GM19324 (cell line): ENCODE data around the gene DPH2.

Experiments used
- ATAC-seq: cut with Tn5 transposase; IDR thresholded peaks from one replicate; pipeline ENCODE4 v1.9.1; 2021; ENCODE audit warnings: mild to moderate bottlenecking, moderate library complexity; ENCODE audit not compliant: unreplicated experiment, low FRiP score

DPH2 gene

DNA sequence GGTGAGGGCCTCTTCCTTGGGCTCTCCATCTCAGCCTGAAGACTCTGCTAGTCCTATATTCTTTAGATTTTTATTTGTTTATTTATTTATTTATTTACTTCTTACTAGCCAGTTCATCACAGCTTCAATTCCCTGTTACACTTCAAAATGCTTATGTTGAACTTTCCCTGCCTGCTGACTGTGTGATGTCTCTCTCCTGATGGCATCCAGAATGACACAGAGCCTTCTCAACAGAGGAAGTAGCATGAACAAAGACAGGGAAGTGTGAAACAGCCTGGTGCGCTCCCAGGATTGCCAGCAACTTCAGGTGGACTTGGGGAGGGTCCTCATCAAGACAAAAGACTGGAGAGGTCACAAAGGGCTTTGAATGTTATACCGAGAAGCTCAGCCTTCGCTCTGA, 27.4 kb upstream of the DPH2 start:
- no peak for ATAC-seq

DNA sequence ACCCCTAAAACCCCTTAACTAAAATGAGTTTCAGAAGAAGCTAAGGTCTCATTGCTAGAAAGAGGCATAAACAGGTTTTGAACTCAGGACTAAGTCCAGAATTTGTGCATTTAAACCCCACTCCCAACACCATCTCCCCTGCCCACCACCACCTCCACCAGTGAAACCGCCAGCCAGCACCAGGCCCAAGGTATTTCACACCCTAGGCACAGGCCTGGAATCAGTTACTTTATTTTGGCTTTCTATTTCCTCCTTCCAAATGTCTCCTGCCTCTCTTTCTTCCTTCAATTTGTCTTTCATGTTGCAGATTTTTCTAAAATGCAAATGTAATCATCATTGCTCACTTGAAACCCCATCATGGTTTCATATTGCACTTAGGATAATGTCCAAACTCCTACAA, 24.9 kb upstream of the DPH2 start:
- ATAC-seq, result no peak

DNA sequence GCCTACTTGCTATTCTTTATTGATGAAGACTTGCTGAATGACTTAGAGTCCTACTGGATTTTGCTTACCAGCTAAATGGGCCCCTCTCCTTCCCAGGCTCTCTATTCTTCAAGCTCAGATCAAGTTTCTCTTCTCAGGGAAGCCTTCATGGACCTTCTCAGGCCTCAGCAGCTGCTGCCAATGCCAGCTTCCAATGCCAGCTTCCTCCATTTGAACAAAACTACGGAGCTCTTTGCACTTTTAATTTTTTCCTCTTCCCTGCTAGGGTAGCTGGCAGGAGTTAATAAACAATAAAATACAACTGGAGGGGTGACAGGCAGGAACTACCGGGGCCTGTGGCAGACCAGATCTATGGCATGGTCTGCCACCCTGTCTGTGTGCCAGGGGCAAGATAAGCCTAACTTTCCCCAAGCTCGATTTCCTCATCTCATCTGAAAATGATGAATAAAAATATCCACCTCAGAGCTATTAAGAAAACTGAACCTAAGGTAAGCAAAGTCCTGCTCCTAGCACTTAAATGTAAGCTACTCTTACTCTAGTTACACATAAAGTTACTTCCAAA, 24.1 kb upstream of the DPH2 start:
- ATAC-seq, result no peak

DNA sequence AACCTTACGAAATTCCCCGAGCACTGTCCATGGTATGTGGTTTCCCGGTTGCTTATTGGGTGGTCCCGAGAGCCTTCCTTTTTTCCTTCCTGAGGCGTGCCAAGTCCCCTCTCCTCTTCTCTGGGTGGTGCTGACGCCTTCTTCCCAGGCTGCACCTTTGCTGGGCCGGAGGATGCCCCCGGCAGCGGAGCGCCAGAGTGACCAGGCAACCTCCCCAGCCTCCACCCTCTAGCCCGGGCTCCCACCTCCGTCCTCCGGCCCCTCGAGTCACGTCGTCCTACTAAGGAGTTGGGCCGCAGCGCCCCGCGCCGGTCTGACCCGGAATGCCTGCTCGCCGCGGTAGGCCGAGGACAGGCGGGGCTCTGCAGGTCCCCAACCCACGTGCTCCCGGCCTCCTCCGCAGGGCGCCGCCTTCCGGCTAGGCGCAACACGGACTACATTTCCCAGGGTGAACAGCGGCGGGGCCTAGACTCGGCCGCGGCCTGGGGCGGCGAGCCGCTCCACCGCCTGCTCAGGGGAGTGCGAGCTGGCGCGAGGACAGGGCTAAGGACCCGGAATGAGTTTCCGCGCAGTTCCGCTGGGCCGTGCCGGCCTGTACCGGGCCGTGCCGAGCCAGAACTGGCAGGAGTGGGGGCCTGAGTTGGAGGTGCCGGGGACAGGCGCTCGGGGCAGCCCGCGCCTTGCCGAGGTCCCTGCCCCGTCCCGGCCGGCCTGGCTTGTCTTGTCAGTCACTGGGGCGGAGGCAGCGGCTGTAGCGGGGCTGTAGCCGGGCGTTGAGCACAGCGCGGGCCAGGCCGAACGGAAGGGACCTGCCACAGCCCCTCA, 23.4 kb upstream of the DPH2 start, which contains the start of gene IPO13:
TSS of gene IPO13 (plus strand) at position 715 of the 825 bp plus-strand sequence. CDS start 651 bp downstream, outside the sequence.
- ATAC-seq, result peak; percentile 94

DNA sequence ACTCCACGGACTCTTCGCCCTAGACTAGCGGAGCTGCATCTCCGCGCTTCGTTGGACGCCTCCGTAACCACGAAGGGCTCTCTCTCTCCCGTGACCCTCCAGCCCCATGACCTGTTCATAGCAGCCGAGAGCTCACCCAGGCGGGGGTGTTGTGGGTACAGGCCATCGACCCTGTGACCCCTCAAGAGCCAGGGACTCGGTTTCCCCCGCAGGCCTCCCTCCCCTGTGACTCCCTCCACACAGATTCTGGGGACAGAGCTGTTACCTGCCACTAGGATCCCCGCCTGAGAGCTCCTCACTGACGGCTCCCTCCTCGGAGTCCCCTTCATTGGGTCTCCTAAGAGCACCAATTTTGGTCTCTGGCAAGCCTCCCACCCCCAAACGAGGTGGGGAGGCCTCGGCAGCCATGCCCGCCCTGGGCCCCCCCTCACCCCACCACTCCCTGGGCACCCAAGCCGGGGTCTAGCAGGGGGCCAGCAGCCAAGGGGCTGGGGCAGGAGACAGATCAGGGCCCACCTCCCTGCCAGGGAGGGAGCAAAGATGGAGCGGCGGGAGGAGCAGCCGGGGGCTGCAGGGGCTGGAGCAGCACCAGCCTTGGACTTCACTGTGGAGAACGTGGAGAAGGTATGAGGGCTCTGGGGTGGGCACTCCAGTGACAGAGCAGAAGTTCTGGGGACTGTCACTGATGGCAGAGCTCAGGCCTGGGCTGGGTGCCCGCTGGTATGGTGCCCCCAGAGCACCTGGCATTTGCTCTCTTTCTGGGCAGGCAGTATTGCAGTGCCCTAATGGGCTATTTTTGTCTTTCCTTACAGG, 22.5 kb upstream of the DPH2 start:
- no peak for ATAC-seq

DNA sequence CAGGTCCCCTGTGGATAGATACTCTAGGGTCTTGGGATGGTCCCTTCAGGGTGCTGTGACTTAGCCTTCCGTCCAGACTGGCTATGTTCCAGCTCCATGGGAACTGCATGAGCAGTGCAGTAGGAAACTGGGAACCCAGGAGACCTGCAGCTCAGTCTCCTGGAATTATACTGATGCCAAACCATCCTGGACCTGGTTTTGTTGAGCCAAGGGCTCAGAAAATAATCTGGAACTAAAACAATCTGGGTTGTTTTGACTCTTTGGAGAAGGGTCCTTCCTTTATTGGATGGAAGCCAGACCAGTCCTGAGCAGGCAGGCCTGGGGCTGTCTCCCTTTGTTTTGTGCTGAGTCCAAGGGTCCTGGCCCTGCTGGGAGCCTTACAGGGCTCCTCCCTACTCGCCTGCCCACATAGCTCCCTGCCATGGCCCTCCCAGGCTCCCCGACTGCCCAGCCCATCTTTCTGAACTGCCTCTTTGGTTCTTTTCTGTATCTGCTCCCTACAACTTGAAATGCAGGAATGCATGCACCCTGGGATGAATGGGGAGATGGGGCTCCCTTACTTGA, 21.9 kb upstream of the DPH2 start:
- ATAC-seq, result no peak

DNA sequence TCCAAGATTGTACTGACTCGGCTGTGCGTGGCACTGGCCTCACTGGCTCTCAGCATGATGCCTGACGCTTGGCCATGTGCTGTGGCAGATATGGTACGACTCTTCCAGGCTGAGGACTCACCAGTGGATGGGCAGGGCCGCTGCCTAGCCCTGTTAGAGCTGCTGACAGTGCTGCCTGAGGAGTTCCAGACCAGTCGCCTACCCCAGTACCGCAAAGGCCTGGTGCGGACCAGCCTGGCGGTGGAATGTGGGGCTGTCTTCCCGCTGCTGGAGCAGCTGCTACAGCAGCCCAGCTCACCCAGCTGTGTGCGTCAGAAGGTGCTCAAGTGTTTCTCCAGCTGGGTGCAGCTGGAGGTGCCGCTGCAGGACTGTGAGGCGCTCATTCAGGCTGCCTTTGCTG, 20.1 kb upstream of the DPH2 start:
- ATAC-seq, result no peak

DNA sequence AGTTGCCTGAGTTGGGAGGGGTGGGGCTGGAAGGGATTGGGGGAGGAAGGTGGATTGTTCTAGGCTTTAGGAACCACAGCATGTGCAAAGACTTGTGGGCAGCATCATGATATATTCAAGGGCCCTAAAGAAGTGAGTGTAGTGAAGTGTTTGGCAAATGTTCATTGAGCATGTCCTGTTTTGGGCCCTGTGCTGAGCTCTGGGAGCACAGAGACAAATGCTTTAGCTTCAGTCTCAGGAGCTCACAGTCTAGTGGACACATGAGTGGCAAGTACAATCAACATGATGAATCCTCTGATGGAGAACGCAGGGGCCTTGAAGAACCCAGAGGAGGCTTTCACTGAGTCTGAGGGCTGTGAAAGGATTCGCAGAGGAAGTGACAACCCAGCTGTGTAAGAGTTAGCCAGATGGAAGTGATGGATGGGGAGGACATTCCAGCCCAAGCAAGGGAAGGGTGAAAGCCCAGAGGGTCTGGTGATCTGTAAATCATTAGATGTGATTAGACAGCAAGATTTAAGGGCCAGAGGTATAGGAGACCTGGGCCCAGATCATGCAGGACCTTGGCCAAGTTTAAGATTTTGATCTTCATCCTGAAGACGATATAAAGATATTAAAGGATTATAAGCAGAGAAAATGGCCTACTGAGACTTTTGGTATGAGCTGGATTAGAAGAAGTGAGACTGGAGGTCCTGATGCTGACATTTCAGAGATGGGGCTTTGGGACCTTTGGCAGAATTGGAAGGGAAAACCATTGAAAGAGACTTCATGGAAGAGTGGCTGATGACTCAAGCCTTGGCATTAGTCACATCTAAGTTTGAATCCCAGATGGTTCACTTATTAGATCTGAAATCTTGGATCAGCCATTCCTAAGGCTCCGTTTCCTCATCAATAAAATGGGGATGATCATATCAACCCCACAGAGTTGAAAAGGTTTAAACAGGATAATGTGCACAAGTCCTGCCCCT, 18.5 kb upstream of the DPH2 start:
- ATAC-seq, result no peak

DNA sequence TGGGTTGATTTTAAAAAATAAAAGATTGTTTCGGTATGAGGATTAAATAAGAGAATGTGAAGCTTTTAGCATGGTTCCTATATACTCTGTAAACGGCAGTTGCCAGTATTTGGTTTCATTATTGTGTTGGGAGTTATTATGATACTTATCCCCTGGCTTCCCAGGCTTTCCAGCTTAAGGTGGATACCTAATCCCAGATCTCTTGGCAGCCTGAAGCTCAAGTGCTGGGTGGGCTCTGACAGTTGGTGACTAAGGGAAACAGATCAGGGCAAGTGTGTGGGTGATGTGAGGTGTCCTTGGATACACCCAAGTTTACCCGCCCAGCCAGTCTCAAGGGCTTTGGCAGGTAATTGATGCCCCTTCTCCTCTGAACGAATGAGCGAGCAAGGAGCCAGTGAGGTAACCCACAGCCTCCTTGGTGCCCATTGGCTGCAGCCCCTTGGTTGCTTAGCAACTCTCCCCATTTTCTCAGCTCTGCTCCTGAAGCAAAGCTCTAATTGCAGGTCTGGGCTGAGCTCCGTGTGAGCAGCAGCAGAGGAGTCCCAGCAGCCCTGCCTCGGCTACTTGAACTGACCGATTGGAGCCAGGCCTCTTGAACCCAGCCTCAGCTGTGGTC, 17.0 kb upstream of the DPH2 start:
- ATAC-seq, result no peak

DNA sequence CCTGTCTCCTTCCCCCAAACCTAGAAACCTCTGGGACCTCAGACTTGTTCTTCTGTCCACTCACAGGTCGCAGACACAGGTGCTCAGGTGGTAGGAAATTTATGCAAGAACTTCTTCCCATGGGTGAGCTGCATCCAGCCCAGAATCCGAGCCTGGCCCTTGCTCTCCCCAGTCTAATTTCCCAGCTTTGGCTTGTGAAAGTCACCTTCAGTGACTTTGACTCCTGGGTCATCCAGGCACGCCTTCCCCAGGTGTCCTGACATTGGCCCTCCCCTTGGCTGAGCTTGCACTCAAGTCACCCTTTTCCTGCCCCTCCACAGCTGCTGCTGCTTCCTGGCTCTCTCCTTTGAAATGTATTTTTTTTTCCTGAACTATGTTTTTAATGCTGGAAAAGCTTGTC, 16.4 kb upstream of the DPH2 start:
- no peak for ATAC-seq

DNA sequence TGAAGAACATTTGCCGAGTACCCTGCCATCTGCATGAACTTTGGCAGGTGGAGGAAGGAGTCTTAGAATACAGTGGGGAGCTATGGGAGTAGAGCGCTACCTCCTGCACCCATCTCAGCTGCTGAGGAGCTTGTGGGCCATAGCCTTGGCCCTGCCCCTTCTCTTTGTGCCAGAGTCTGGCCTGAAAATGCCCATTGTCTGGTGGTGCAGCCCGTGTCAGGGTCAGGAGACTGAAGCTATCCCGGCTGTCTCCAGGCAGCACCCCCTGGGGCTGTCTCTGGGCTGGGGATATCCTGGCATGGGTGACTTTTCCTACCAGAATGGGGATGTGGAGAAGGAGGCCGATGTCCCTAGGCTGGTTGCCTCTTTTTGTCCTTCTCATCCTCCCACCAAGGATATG, 15.8 kb upstream of the DPH2 start:
- ATAC-seq, result no peak

DNA sequence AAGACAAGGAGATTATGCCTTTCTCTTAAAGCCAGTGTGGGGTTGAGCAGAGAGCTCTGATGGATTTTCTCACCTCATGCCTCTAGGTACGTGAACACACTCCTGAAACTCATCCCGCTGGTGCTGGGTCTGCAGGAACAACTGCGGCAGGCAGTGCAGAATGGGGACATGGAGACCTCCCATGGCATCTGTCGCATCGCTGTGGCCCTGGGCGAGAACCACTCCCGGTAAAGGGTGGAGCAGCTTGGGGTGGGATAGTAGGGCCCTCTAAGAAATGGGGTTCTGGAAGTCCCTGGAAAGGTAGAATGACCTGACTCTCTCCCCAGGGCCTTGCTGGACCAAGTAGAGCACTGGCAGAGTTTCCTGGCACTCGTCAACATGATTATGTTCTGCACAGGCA, 13.6 kb upstream of the DPH2 start:
- ATAC-seq, result no peak

DNA sequence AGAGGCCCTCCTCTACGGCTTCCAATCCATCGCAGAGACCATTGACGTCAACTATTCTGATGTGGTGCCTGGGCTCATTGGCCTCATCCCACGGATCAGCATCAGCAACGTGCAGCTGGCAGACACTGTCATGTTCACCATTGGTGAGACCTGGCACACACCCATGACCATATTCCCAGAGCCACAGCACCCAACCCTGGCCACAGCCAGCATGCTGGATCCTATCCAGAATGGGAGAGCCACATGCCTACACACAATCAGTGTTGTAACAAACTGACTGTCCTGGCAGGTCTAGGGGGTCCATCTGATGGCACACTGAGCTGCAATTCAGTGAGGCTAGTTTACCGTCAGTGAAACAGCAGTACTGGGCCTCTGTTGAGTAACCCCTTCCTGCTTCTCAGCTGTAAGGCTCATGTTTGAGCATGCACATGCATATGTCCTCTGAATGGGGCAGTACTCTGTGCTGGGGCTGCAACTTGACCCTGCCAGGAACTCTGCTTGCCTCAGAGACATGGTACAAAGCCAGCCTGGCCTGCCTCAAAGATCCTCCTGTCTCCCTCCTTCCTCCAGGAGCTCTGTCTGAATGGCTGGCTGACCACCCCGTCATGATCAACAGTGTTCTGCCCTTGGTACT, 12.3 kb upstream of the DPH2 start:
- no peak for ATAC-seq

DNA sequence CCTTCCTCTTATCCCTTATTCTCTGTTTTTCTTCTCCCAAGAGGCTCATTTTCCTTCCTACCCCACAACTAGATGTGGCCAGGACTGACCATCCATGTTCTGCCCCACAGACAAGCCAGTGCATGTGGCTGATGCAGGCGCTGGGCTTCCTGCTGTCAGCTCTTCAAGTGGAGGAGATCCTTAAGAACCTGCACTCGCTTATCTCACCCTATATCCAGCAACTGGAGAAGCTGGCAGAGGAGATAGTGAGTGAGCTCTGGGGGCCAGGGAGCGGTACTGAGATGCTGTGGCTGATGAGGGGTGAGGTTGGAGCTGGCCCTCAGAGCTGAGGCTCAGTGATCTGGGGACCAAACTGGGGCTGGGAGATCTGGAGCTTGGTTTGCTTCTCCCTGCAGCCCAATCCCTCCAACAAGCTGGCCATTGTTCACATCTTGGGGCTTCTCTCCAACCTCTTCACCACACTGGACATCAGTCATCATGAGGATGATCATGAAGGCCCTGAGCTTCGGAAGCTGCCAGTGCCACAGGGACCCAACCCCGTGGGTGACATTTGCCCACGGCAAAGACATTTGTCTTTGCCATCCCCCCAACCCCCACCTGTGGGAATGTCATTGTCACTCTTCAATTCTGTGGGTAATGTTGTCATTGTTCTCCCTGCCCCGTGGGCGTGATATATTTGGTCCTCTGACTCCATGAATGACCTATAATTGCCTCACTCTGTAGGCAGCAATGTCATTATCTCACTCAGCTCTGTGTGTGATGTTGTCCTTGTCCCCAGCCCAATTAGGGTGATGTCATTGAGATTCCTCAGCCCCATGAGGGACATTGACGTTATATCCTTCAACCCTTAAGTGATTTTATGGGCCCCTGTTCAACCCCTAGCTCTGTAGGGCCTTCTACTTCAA, 11.2 kb upstream of the DPH2 start:
- no peak for ATAC-seq

DNA sequence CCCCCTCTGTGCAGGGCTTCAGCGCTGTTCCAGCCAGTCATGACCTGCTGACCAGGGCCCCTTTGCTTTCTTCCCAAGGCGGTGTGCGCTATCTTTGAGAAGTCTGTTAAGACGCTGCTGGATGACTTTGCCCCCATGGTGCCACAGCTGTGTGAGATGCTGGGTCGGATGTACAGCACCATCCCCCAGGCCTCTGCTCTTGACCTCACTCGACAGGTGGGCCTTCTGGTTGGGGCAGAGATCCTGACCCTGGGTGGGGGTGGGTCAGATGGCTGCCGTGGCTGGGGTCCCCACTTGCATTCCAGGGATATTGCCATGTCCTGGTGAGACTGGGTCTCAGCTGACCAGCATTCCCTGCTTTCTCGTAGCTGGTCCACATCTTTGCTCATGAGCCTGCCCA, 9.0 kb upstream of the DPH2 start:
- ATAC-seq, result no peak

DNA sequence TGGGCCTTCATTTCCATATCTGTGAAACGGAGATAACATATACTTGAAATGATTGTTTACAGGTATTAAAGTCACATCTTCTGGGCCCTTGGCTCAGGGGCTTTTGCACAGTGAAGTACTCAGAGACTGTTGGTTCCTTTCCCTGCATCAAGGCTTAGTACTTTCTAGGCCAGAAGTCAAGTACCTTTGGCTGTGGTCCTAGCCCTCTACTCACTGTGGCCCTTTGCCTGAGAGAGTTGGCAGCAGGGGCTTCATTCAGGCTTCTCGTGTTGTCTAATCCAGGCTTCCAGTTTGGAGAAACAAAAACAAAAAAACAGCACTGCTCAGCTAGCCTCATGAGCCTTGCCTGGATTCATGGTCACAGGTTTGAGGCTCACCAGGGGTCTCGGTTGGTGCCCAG, 8.1 kb upstream of the DPH2 start:
- no peak for ATAC-seq

DNA sequence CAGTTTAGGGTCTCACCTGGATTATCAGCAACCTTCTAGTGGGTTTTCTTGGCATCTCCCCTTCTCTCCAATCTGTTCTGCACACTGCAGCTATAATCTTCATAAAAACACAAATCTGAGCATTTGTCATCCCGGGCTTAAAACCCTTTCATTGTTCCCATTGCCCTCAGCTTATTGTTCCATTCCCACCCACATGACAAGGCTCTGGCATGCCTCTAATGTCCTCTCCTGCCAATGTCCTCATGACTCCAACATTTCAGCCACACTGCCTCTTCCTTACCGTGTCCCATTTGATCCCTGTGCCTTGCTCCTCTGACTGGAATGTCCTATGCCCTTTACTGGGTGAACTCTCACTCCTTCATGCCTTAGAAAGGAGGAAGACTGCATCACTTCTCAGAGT, 7.5 kb upstream of the DPH2 start:
- ATAC-seq, result no peak

DNA sequence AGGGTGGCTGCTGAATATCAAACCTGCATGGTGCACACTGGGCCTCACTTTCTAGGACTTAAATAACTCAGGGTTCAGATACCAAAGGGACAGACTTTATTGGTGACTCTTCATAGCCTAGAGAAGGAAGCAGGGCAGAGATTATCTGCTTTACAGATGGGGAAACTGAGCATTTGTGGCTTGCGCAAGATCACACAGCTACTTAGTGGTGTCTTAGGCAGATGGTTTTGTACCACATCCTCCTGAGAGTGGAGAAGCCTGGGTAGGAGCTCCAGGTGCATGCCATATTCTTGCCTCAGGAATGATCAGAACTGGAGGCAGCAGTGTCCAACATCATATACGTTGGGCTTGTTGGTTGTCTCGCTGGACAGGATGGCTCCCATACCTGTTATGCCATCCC, 6.8 kb upstream of the DPH2 start:
- ATAC-seq, result no peak
